Measurements from ENCODE around the gene ERCC4.
"Not testable (repeated sequence)": the region's sequence is repeated elsewhere in the genome, so short reads cannot be mapped to it uniquely, and the experiment has no call there.

ERCC4 gene

DNA sequence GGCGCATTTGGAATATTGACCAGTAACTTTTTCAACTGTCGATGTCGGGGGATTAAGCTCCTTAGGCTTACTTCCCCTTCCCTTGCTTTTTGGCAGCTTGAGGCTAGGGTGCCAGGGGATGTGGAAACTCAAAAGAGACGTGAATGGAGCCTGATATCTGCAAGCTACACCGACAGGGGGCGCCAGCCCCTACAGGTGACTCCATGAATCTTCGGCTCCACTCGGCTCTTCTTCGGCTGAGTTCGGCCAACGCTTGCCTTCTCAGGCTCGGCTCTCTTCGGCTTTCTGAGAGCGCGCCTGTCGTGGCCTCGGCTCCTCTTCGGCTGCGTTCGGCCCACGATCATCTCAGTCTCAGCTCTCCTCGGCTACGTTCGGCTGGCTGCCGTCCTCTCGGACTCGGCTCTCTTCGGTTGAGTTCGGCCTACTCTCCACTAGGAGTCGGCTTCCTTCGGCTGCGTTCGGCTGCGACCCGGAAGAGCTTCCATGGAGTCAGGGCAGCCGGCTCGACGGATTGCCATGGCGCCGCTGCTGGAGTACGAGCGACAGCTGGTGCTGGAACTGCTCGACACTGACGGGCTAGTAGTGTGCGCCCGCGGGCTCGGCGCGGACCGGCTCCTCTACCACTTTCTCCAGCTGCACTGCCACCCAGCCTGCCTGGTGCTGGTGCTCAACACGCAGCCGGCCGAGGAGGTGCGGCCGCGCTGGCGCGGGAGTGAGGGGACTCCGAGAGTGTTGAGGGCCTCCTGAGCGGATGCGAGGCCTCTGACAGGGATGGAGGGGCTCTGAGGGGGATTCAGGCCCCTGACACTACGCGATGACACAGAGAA, at the start of gene ERCC4:
Gene ERCC4, plus strand, starts transcription at position 472 of the 827 bp plus-strand sequence. Its CDS starts 12 bp downstream, at position 484.
- peaks cover 2% of the 10 kb centered on the region for H3K36me3 Mint-ChIP-seq
- H3K27me3 Mint-ChIP-seq = no peaks in the 10 kb centered on the region
- H3K4me3 Mint-ChIP-seq = peak within 1 kb of the TSS; percentile 95

DNA sequence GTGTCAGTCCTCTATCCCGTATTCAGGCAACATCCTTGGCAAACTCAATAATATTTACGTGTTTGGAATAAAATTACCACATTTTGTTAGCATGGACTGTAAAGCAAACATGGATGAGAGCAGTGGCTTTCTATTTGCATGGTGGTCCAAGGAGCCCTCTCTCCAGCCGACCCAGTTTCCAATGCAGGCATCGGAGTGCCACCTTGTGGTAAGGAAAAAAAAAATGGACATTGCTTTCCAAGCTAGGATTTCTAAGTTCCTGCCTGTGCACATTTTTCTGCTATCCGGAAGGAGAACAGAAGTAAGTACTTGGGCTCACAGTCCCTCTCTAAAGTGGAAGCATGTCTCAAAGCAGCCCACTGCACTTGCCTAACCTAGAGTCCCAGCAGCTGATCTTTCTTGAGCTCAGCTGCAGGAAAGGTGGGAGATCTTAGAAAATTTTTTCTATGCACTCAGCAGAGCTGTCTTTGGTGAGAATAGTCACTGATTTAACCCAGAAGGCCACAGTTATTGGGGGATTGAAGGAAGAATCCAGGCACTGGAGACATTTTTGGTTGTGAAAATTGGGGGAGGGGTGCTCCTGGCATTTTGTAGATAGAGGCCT, 46.0 kb upstream of the ERCC4 start:
- H3K27ac Mint-ChIP-seq = no peak overlapping the region
- no peaks in the 10 kb centered on the region for H3K36me3 Mint-ChIP-seq
- no peaks in the 10 kb centered on the region for H3K9me3 Mint-ChIP-seq (ENCODE audit: low read depth)
- peaks cover 17% of the 10 kb centered on the region for H3K27me3 Mint-ChIP-seq
- no peaks in the 10 kb centered on the region for H3K4me1 Mint-ChIP-seq (ENCODE audit: low read depth)
- no peak overlapping the region for H3K4me3 Mint-ChIP-seq

More for the DNA sequence above, at the start of gene ERCC4:
- H3K4me1 Mint-ChIP-seq (ENCODE audit: low read depth) = peaks cover 25% of the 10 kb centered on the region
- H3K9me3 Mint-ChIP-seq (ENCODE audit: low read depth) = no peaks in the 10 kb centered on the region
- H3K27ac Mint-ChIP-seq = peak within 1 kb of the TSS; percentile 91

GRCh38 chr16:13875614-13876284, 44.2 kb upstream of the ERCC4 start:
- peaks cover 9% of the 10 kb centered on the region for H3K27me3 Mint-ChIP-seq
- no peaks in the 10 kb centered on the region for H3K9me3 Mint-ChIP-seq (ENCODE audit: low read depth)
- no peaks in the 10 kb centered on the region for H3K36me3 Mint-ChIP-seq
- no peaks in the 10 kb centered on the region for H3K4me1 Mint-ChIP-seq (ENCODE audit: low read depth)
- no peak overlapping the region for H3K27ac Mint-ChIP-seq
- no peak overlapping the region for H3K4me3 Mint-ChIP-seq

- peaks cover 10% of the 10 kb centered on the region for H3K27me3 Mint-ChIP-seq
These were observed 36.7 kb upstream of the ERCC4 start for GRCh38 chr16:13883276-13883675.

DNA sequence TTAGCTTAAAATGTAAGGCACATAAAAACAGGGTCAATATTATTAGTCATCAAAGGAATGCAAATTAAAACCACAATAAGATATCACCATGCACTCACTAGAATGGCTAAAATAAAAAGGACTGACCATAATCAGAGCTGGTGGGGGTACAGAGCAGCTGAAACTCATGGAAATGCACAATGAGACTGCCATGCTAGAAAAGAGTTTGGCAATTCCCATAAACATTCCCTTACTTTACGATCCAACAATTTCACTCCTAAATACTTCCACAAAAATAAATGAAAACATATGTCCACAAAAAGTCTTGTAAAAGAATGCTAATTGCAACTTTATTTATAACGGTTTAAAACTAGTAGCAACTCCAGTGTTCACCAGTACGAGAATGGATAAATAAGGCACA, 36.1 kb upstream of the ERCC4 start:
- Mint-ChIP-seq H3K9me3 (ENCODE audit: low read depth) (peaks cover 10% of the 10 kb centered on the region), H3K27ac (no peak overlapping the region), H3K4me3 (no peak overlapping the region), H3K4me1 (ENCODE audit: low read depth) (no peaks in the 10 kb centered on the region), H3K36me3 (no peaks in the 10 kb centered on the region), H3K27me3 (peaks cover 10% of the 10 kb centered on the region)

More at GRCh38 chr16:13883276-13883675, 36.7 kb upstream of the ERCC4 start:
- Mint-ChIP-seq H3K27ac (no peak overlapping the region), H3K36me3 (no peaks in the 10 kb centered on the region), H3K9me3 (ENCODE audit: low read depth) (peaks cover 7% of the 10 kb centered on the region), H3K4me3 (no peak overlapping the region), H3K4me1 (ENCODE audit: low read depth) (no peaks in the 10 kb centered on the region)

DNA sequence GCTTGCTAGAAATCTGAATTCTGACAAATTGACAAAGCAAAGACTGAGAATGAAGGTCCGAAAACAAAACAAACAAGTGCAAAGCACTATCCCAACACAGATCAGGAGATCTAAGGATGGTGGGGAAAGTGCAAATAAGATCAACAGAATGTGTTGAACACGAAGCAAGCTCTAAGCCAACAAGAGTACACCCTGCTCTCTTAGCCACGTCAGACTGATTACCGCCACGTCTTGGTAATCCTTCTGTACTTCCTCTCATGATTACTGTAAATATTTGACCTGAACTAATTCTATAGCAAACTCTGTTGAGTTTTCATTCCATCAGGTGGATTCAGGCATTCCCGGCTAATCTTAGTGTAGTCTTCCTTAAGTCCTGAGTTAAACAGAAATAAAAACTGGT, 34.3 kb upstream of the ERCC4 start:
- H3K27ac Mint-ChIP-seq = no peak overlapping the region
- peaks cover 10% of the 10 kb centered on the region for H3K27me3 Mint-ChIP-seq
- no peaks in the 10 kb centered on the region for H3K4me1 Mint-ChIP-seq (ENCODE audit: low read depth)
- no peaks in the 10 kb centered on the region for H3K36me3 Mint-ChIP-seq
- no peak overlapping the region for H3K4me3 Mint-ChIP-seq
- peaks cover 10% of the 10 kb centered on the region for H3K9me3 Mint-ChIP-seq (ENCODE audit: low read depth)

DNA sequence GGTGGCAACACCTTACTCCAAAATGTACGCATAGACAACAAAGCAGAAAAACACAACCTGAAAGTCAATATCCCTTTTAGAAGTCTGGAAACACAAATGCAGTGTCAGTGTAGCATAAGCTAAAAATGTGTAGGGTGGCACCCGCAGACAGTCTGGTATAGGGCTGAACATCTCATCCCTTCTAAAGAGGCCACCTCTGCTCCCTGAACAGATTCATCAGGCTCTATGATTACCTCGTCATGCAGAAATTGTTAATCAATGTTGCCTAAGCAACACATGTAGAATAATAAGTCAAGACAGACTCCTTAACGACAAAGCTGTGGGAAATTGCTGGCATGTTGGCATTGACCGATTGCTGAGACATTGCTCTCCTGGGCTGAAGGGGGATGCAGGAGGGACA, 33.3 kb upstream of the ERCC4 start:
- H3K4me3 Mint-ChIP-seq = no peak overlapping the region
- peaks cover 10% of the 10 kb centered on the region for H3K9me3 Mint-ChIP-seq (ENCODE audit: low read depth)
- no peak overlapping the region for H3K27ac Mint-ChIP-seq
- H3K36me3 Mint-ChIP-seq = no peaks in the 10 kb centered on the region
- H3K4me1 Mint-ChIP-seq (ENCODE audit: low read depth) = no peaks in the 10 kb centered on the region
- H3K27me3 Mint-ChIP-seq = peaks cover 10% of the 10 kb centered on the region

GRCh38 chr16:13889323-13889722, 30.6 kb upstream of the ERCC4 start:
- H3K27ac Mint-ChIP-seq; H3K4me3 Mint-ChIP-seq; H3K27me3 Mint-ChIP-seq; H3K4me1 Mint-ChIP-seq (ENCODE audit: low read depth); H3K36me3 Mint-ChIP-seq: not testable (repeated sequence)
- H3K9me3 Mint-ChIP-seq (ENCODE audit: low read depth) = peaks cover 10% of the 10 kb centered on the region

GRCh38 chr16:13892301-13892700, 27.7 kb upstream of the ERCC4 start:
- Mint-ChIP-seq H3K36me3 (no peaks in the 10 kb centered on the region), H3K4me3 (no peak overlapping the region), H3K4me1 (ENCODE audit: low read depth) (no peaks in the 10 kb centered on the region), H3K27ac (no peak overlapping the region), H3K9me3 (ENCODE audit: low read depth) (peaks cover 4% of the 10 kb centered on the region), H3K27me3 (peaks cover 5% of the 10 kb centered on the region)

- Mint-ChIP-seq H3K9me3 (ENCODE audit: low read depth) (no peaks in the 10 kb centered on the region), H3K4me3 (no peak overlapping the region), H3K36me3 (no peaks in the 10 kb centered on the region), H3K27ac (no peak overlapping the region), H3K27me3 (peaks cover 10% of the 10 kb centered on the region), H3K4me1 (ENCODE audit: low read depth) (no peaks in the 10 kb centered on the region)
These were observed 24.4 kb upstream of the ERCC4 start for GRCh38 chr16:13895516-13895915.

GRCh38 chr16:13896543-13897182, 23.3 kb upstream of the ERCC4 start:
- no peak overlapping the region for H3K4me3 Mint-ChIP-seq
- H3K4me1 Mint-ChIP-seq (ENCODE audit: low read depth) = no peaks in the 10 kb centered on the region
- H3K27me3 Mint-ChIP-seq = peaks cover 12% of the 10 kb centered on the region
- no peaks in the 10 kb centered on the region for H3K36me3 Mint-ChIP-seq
- H3K9me3 Mint-ChIP-seq (ENCODE audit: low read depth) = peaks cover 5% of the 10 kb centered on the region
- no peak overlapping the region for H3K27ac Mint-ChIP-seq

DNA sequence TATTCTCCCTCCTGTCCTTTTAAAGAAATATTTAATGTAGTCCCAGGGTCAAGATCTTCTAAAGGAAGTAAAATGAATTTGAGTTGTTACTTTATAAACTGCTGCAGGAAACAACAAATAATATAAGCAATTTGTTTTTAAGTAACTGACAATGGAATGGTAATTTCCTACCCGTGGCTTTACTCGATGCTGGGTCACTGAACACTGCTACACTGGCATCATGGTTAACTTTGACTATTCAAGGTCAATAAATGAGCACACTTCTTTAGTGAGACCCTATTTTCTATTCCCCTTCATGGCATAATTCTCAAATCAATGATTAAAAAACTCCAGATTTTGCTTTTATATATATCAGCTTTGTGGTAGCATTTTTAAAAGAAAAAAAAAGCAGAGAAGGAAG, 22.1 kb upstream of the ERCC4 start:
- Mint-ChIP-seq H3K36me3 (peaks cover 3% of the 10 kb centered on the region), H3K4me1 (ENCODE audit: low read depth) (no peaks in the 10 kb centered on the region), H3K4me3 (no peak overlapping the region), H3K27me3 (peaks cover 14% of the 10 kb centered on the region), H3K27ac (no peak overlapping the region), H3K9me3 (ENCODE audit: low read depth) (peaks cover 9% of the 10 kb centered on the region)

DNA sequence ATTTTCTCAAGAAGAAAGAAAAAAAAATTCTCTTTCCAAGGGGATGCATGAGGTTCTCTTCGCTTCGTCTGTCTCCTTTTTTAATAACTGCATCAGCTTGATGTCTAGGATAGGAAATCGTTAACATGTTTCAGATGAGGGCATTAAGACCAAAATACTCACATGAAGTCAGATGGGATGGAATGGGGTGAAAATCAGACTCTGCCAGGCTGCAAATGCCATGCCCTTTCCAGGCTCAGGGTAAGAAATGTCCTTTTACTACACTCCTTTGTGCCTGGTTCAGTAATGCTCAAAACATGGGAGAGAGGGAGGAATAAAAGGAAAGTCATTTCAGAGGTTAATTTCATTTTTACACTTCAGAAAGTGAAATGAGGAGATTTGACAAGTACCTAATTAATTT, 21.7 kb upstream of the ERCC4 start:
- Mint-ChIP-seq H3K36me3 (peaks cover 5% of the 10 kb centered on the region), H3K9me3 (ENCODE audit: low read depth) (peaks cover 9% of the 10 kb centered on the region)

DNA sequence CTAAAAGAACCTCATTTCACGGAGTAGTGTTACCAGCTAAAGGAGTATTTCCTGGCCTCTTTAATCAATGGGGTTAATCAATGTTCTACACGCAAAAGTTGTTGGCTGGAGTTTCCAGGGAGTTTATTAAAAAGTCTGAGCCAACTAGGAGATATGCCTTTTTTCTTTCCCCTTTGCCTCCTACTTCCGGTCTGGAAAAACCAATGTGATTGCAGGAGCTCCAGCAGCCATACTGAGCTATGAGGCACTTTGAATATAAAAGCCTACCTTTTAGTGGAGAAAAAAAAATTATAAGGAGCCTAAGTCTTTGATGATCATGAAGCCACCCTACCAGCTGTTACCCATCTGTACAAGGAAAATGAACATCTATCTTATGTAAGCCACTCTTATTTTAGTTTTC, 17.9 kb upstream of the ERCC4 start:
- no peak overlapping the region for H3K4me3 Mint-ChIP-seq
- peaks cover 9% of the 10 kb centered on the region for H3K9me3 Mint-ChIP-seq (ENCODE audit: low read depth)
- H3K36me3 Mint-ChIP-seq = peaks cover 5% of the 10 kb centered on the region
- H3K27me3 Mint-ChIP-seq = peaks cover 25% of the 10 kb centered on the region
- no peaks in the 10 kb centered on the region for H3K4me1 Mint-ChIP-seq (ENCODE audit: low read depth)
- no peak overlapping the region for H3K27ac Mint-ChIP-seq

More for the DNA sequence above, 21.7 kb upstream of the ERCC4 start:
- H3K4me3 Mint-ChIP-seq = no peak overlapping the region
- no peak overlapping the region for H3K27ac Mint-ChIP-seq
- peaks cover 17% of the 10 kb centered on the region for H3K27me3 Mint-ChIP-seq
- no peaks in the 10 kb centered on the region for H3K4me1 Mint-ChIP-seq (ENCODE audit: low read depth)

- peaks cover 24% of the 10 kb centered on the region for H3K27me3 Mint-ChIP-seq
- H3K9me3 Mint-ChIP-seq (ENCODE audit: low read depth) = peaks cover 9% of the 10 kb centered on the region
- H3K4me1 Mint-ChIP-seq (ENCODE audit: low read depth) = no peaks in the 10 kb centered on the region
- no peak overlapping the region for H3K4me3 Mint-ChIP-seq
- peaks cover 5% of the 10 kb centered on the region for H3K36me3 Mint-ChIP-seq
- H3K27ac Mint-ChIP-seq = no peak overlapping the region
These were observed 17.3 kb upstream of the ERCC4 start for GRCh38 chr16:13902677-13903076.
